GM23338 (cell line): Measurements from ENCODE around the gene JPH3. TPM values are rescaled to one million over a fixed set of nuclear protein-coding genes. Genes with fewer than 3 reads are reported as not detected.

Experiments used
- ATAC-seq: fragments of 200-7000 bp; cut with Tn5 transposase; 3 replicates; pipeline ENCODE4 v1.9.1; 2020
- DNase-seq: peaks from one replicate; pipeline ENCODE4 v3.0.0-alpha.2; 2015; ENCODE audit warnings: low spot score
- H2AFZ ChIP-seq: fragments of 200-600 bp; sonication (generic); 2 replicates; pipeline ENCODE4 v1.8.0; 2016; ENCODE audit warnings: antibody characterized with exemption, mild to moderate bottlenecking, moderate library complexity
- H3F3A ChIP-seq: fragments of 200-600 bp; sonication (generic); replicated peaks from 2 replicates; pipeline ENCODE4 v1.8.0; 2017; ENCODE audit warnings: antibody characterized with exemption, mixed run types, low read depth
- H3K27ac ChIP-seq: fragments of 200-600 bp; sonication (generic); 2 replicates; pipeline ENCODE4 v1.6.1; 2016; ENCODE audit warnings: low read depth
- H3K27me3 ChIP-seq: fragments of 200-600 bp; sonication (generic); 2 replicates; pipeline ENCODE4 v1.8.0; 2016; ENCODE audit warnings: mild to moderate bottlenecking, mixed run types, moderate library complexity; ENCODE audit not compliant: insufficient read depth
- H3K36me3 ChIP-seq: fragments of 200-600 bp; sonication (generic); 2 replicates; pipeline ENCODE4 v1.8.0; 2016; ENCODE audit warnings: mild to moderate bottlenecking; ENCODE audit not compliant: insufficient read depth
- H3K4me1 ChIP-seq: fragments of 200-600 bp; sonication (generic); 2 replicates; pipeline ENCODE4 v1.8.0; 2016; ENCODE audit warnings: mild to moderate bottlenecking, moderate library complexity; ENCODE audit not compliant: insufficient read depth
- H3K4me2 ChIP-seq: fragments of 200-600 bp; sonication (generic); 2 replicates; pipeline ENCODE4 v1.7.1; 2017; ENCODE audit warnings: mixed run types
- H3K4me3 ChIP-seq: fragments of 200-600 bp; sonication (generic); 2 replicates; pipeline ENCODE4 v1.6.1; 2016; ENCODE audit warnings: mixed run types
- H3K79me2 ChIP-seq: fragments of 200-600 bp; sonication (generic); replicated peaks from 2 replicates; pipeline ENCODE4 v1.8.0; 2017; ENCODE audit warnings: mild to moderate bottlenecking; ENCODE audit not compliant: insufficient read depth
- H3K9me2 ChIP-seq: fragments of 200-600 bp; sonication (generic); 2 replicates; pipeline ENCODE4 v1.8.0; 2017; ENCODE audit not compliant: insufficient read depth
- H4K20me1 ChIP-seq: fragments of 200-600 bp; sonication (generic); replicated peaks from 2 replicates; pipeline ENCODE4 v1.8.0; 2017; ENCODE audit warnings: mild to moderate bottlenecking; ENCODE audit not compliant: insufficient read depth
- H3K27ac Mint-ChIP-seq: 2 replicates; pipeline ENCODE4 v1.8.0; 2020; ENCODE audit warnings: inconsistent platforms, mild to moderate bottlenecking, moderate library complexity, mixed read lengths
- H3K27me3 Mint-ChIP-seq: 3 replicates; pipeline ENCODE4 v1.8.0; 2022; ENCODE audit warnings: low read depth, mild to moderate bottlenecking, moderate library complexity, mixed read lengths, inconsistent platforms; ENCODE audit not compliant: insufficient read depth, poor library complexity
- H3K36me3 Mint-ChIP-seq: 3 replicates; pipeline ENCODE4 v1.8.0; 2021; ENCODE audit warnings: low read depth, mild to moderate bottlenecking, inconsistent platforms, moderate library complexity, mixed read lengths
- H3K4me1 Mint-ChIP-seq: 3 replicates; pipeline ENCODE4 v1.8.0; 2020; ENCODE audit warnings: mild to moderate bottlenecking, inconsistent platforms, mixed read lengths
- H3K4me3 Mint-ChIP-seq: 3 replicates; pipeline ENCODE4 v1.8.0; 2021; ENCODE audit warnings: moderate library complexity, mild to moderate bottlenecking, inconsistent platforms, mixed read lengths
- H3K9me3 Mint-ChIP-seq: 3 replicates; pipeline ENCODE4 v1.8.0; 2020; ENCODE audit warnings: moderate library complexity, mild to moderate bottlenecking, inconsistent platforms, mixed read lengths
- ETS1 ChIP-seq: IDR thresholded peaks from 2 replicates; pipeline ENCODE4 v1.6.1; 2016; ENCODE audit warnings: antibody characterized with exemption
- EZH2 ChIP-seq: fragments of 200-600 bp; sonication (generic); IDR thresholded peaks from one replicate; pipeline ENCODE4 v1.8.0; 2017; ENCODE audit warnings: antibody characterized with exemption, mild to moderate bottlenecking, low read depth; ENCODE audit not compliant: unreplicated experiment
- EZH2phosphoT487 ChIP-seq: fragments of 200-600 bp; sonication (generic); IDR thresholded peaks from one replicate; pipeline ENCODE4 v1.8.1; 2018; ENCODE audit warnings: antibody characterized with exemption; ENCODE audit not compliant: unreplicated experiment
- JUNB ChIP-seq: IDR thresholded peaks from one replicate; pipeline ENCODE4 v1.6.1; 2016; ENCODE audit warnings: antibody characterized with exemption; ENCODE audit not compliant: unreplicated experiment
- STAT1 ChIP-seq: IDR thresholded peaks from one replicate; pipeline ENCODE4 v1.6.1; 2016; ENCODE audit warnings: antibody characterized with exemption; ENCODE audit not compliant: unreplicated experiment
- ZNF331 ChIP-seq: fragments of 250-450 bp; sonication (Bioruptor Pico); IDR thresholded peaks from 2 replicates; pipeline ENCODE4 v1.5.0; 2020; ENCODE audit warnings: low read depth, mild to moderate bottlenecking, moderate library complexity
- ZNF462 ChIP-seq: fragments of 250-450 bp; sonication (Bioruptor Pico); IDR thresholded peaks from 2 replicates; pipeline ENCODE4 v1.5.0; 2020; ENCODE audit warnings: mild to moderate bottlenecking, moderate library complexity
- polyA plus RNA-seq: library from polyadenylated mRNA; unstranded; fragments of >200 nt; fragmentation: Nextera tagmentation; extraction: Ambion mirVana; gene quantifications from 2 replicates; pipeline ENCODE4 v1.2.1, GENCODE V29; 2016
- total RNA-seq: library from RNA; depleted of rRNA; stranded (reverse); fragments of >200 nt; shearing (Covaris generic); gene quantifications from 2 replicates; pipeline ENCODE4 v1.2.3, GENCODE V29; 2014

JPH3 gene
- total and polyA plus RNA-seq, 2 experiments from 2014 or later: 8.4 to 38.3 TPM

- ATAC-seq: no peak
- no peaks in the 10 kb centered on the region for H3K79me2 ChIP-seq
- no peaks in the 10 kb centered on the region for H3K9me2 ChIP-seq
- TF ChIP-seq STAT1: no peak
- no peak for TF ChIP-seq JUNB
- TF ChIP-seq EZH2phosphoT487: no peak
- no peak for TF ChIP-seq ZNF462 (CRISPR knock-in tag)
- no peak for TF ChIP-seq ETS1
- no peak for TF ChIP-seq ZNF331
- no peak for TF ChIP-seq EZH2
- no peak overlapping the region for H2AFZ ChIP-seq
- no peaks in the 10 kb centered on the region for H3K4me1 ChIP-seq
- H3K4me2 ChIP-seq: no peak overlapping the region
- DNase-seq: no peak
- Mint-ChIP-seq H3K9me3 (no peaks in the 10 kb centered on the region), H3K4me1 (peaks cover 14% of the 10 kb centered on the region), H3K4me3 (no peak overlapping the region), H3K27me3 (peaks cover 9% of the 10 kb centered on the region), H3K27ac (peak overlapping the region; percentile 20; the same call in 1 of the 2 replicates), H3K36me3 (no peaks in the 10 kb centered on the region)
- no peaks in the 10 kb centered on the region for H3K27me3 ChIP-seq
- no peaks in the 10 kb centered on the region for H3F3A ChIP-seq
- H3K4me3 ChIP-seq: no peak overlapping the region
- no peaks in the 10 kb centered on the region for H4K20me1 ChIP-seq
- no peaks in the 10 kb centered on the region for H3K36me3 ChIP-seq
- no peak overlapping the region for H3K27ac ChIP-seq
Observed at GRCh38 chr16:87674419-87674818, 72.1 kb downstream of the JPH3 start.
